SK-N-SH (cell line): ENCODE measurements around the gene C11orf42. TPM values are rescaled to one million over a fixed set of nuclear protein-coding genes. Genes with fewer than 3 reads are reported as not detected.

Experiments used
- CTCF ChIA-PET: fragments of 300-600, 350-600 bp; formaldehyde crosslinking; extraction: SDS; loops from one replicate; lab custom pipeline; 2021; lab: Yijun Ruan, JAX
- POLR2A ChIA-PET: fragments of 350-600 bp; sonication (Branson Sonifier 250); formaldehyde crosslinking; extraction: SDS; loops from one replicate; lab custom pipeline; 2020; ENCODE audit warnings: antibody characterized with exemption, inconsistent platforms; lab: Yijun Ruan, JAX
- DNase-seq: peaks from one replicate; pipeline ENCODE4 v3.0.0; 2012
- H2AFZ ChIP-seq: fragments of 200-600 bp; sonication (generic); 2 replicates; pipeline ENCODE4 v1.8.1; 2016; ENCODE audit warnings: antibody characterized with exemption, mild to moderate bottlenecking, low read depth
- H3F3A ChIP-seq: fragments of 200-600 bp; sonication (generic); replicated peaks from 2 replicates; pipeline ENCODE3; 2016; ENCODE audit warnings: antibody characterized with exemption, mild to moderate bottlenecking; ENCODE audit not compliant: insufficient read depth
- H3K27ac ChIP-seq, 2 experiments: fragments of 200-500 bp in 1 of 2; fragments of 200-600 bp in 1 of 2; sonication (Bioruptor generic) in 1 of 2; sonication (generic), shearing (Covaris generic) in 1 of 2; 2 replicates each; pipeline versions ENCODE4 v1.5.1 to v1.6.1; 2014 to 2016; ENCODE audit warnings: low read depth in 2 of 2, inconsistent platforms in 1 of 2, low read length in 1 of 2, mild to moderate bottlenecking in 1 of 2, mixed read lengths in 1 of 2
- H3K27me3 ChIP-seq: fragments of 200-600 bp; sonication (generic), shearing (Covaris generic); 2 replicates; pipeline ENCODE4 v1.6.1; 2016; ENCODE audit warnings: mixed run types; ENCODE audit not compliant: insufficient read depth
- H3K36me3 ChIP-seq, 2 experiments: fragments of 200-500 bp in 1 of 2; fragments of 200-600 bp in 1 of 2; sonication (Bioruptor generic) in 1 of 2; sonication (generic) in 1 of 2; replicated peaks in 1 of 2; 2 replicates each; pipeline versions ENCODE3 to v1.5.1; 2014 to 2016; ENCODE audit warnings: low read length in 1 of 2, mild to moderate bottlenecking in 1 of 2; ENCODE audit not compliant: insufficient read depth in 2 of 2, control insufficient read depth in 1 of 2
- H3K4me1 ChIP-seq, 2 experiments: fragments of 200-500 bp in 1 of 2; fragments of 200-600 bp in 1 of 2; sonication (Bioruptor generic) in 1 of 2; sonication (generic), shearing (Covaris generic) in 1 of 2; 2 replicates each; pipeline versions ENCODE4 v1.5.1 to v1.6.1; 2014 to 2016; ENCODE audit warnings: low read depth in 1 of 2, low read length in 1 of 2, mixed run types in 1 of 2; ENCODE audit not compliant: insufficient read depth in 2 of 2, control insufficient read depth in 1 of 2
- H3K4me2 ChIP-seq: fragments of 200-600 bp; sonication (generic), shearing (Covaris generic); 2 replicates; pipeline ENCODE4 v1.6.1; 2017; ENCODE audit warnings: mixed run types
- H3K4me3 ChIP-seq, 2 experiments: fragments of 200-500 bp in 1 of 2; fragments of 200-600 bp in 1 of 2; sonication (Bioruptor generic) in 1 of 2; sonication (generic), shearing (Covaris generic) in 1 of 2; 2 replicates each; pipeline versions ENCODE4 v1.5.1 to v1.8.1; 2014 to 2016; ENCODE audit warnings: low read depth in 2 of 2, inconsistent platforms in 1 of 2, low read length in 1 of 2, mild to moderate bottlenecking in 1 of 2, mixed read lengths in 1 of 2, moderate library complexity in 1 of 2
- H3K79me2 ChIP-seq: fragments of 200-600 bp; sonication (generic); 2 replicates; pipeline ENCODE4 v1.8.1; 2017; ENCODE audit warnings: mild to moderate bottlenecking; ENCODE audit not compliant: insufficient read depth
- H3K9ac ChIP-seq: fragments of 200-600 bp; sonication (generic); 2 replicates; pipeline ENCODE4 v1.6.1; 2017; ENCODE audit warnings: mixed run types
- H3K9me2 ChIP-seq: fragments of 200-600 bp; sonication (generic); 2 replicates; pipeline ENCODE4 v1.6.1; 2017; ENCODE audit warnings: mixed run types
- H3K9me3 ChIP-seq: fragments of 200-600 bp; sonication (generic); 2 replicates; pipeline ENCODE4 v1.6.1; 2017; ENCODE audit warnings: mixed run types, mild to moderate bottlenecking, moderate library complexity
- H4K20me1 ChIP-seq: fragments of 200-600 bp; sonication (generic); 2 replicates; pipeline ENCODE4 v1.6.1; 2017; ENCODE audit warnings: mild to moderate bottlenecking, mixed run types; ENCODE audit not compliant: insufficient read depth
- CHD2 ChIP-seq: fragments of 150-350 bp; IDR thresholded peaks from 2 replicates; pipeline ENCODE4 v1.6.1; 2018; ENCODE audit warnings: low read length; ENCODE audit not compliant: partially characterized antibody
- CTCF ChIP-seq: fragments of 200-600 bp; sonication (generic); IDR thresholded peaks from 2 replicates; pipeline ENCODE4 v1.6.1; 2017; ENCODE audit warnings: antibody characterized with exemption, mild to moderate bottlenecking, moderate library complexity
- ELF1 ChIP-seq: IDR thresholded peaks from 2 replicates; pipeline ENCODE4 v1.4.0; 2012
- FOSL2 ChIP-seq: IDR thresholded peaks from 2 replicates; pipeline ENCODE4 v1.4.0; 2012; ENCODE audit warnings: low read depth, mild to moderate bottlenecking, moderate library complexity, borderline replicate concordance
- GABPA ChIP-seq: IDR thresholded peaks from 2 replicates; pipeline ENCODE4 v1.4.0; 2012; ENCODE audit warnings: low read depth, mild to moderate bottlenecking
- IRF3 ChIP-seq: fragments of 150-350 bp; IDR thresholded peaks from 2 replicates; pipeline ENCODE4 v1.6.1; 2016; ENCODE audit warnings: mild to moderate bottlenecking, low read depth, low read length
- JUND ChIP-seq: IDR thresholded peaks from 2 replicates; pipeline ENCODE4 v1.4.0; 2012
- MAX ChIP-seq: IDR thresholded peaks from 2 replicates; pipeline ENCODE4 v1.4.0; 2012; ENCODE audit warnings: low read depth
- MXI1 ChIP-seq: IDR thresholded peaks from 2 replicates; pipeline ENCODE4 v1.6.1; 2012; ENCODE audit warnings: mild to moderate bottlenecking, low read depth, low read length, improper control_type of control experiment
- POLR2AphosphoS5 ChIP-seq: IDR thresholded peaks from 2 replicates; pipeline ENCODE4 v1.6.1; 2012; ENCODE audit warnings: low read depth, low read length
- RCOR1 ChIP-seq: fragments of 150-350 bp; IDR thresholded peaks from 2 replicates; pipeline ENCODE4 v1.6.1; 2017; ENCODE audit warnings: antibody characterized with exemption, low read length
- RFX5 ChIP-seq: IDR thresholded peaks from 2 replicates; pipeline ENCODE4 v1.6.1; 2012; ENCODE audit warnings: mild to moderate bottlenecking, improper control_type of control experiment, low read length
- RXRA ChIP-seq: IDR thresholded peaks from 2 replicates; pipeline ENCODE4 v1.4.0; 2012; ENCODE audit warnings: low read depth, mild to moderate bottlenecking, borderline replicate concordance
- TAF1 ChIP-seq: IDR thresholded peaks from 2 replicates; pipeline ENCODE4 v1.6.1; 2012; ENCODE audit warnings: low read depth, mild to moderate bottlenecking, low read length, moderate library complexity, borderline replicate concordance
- TEAD4 ChIP-seq: IDR thresholded peaks from 2 replicates; pipeline ENCODE4 v1.4.0; 2012; ENCODE audit warnings: mild to moderate bottlenecking, borderline replicate concordance; ENCODE audit not compliant: insufficient read depth
- USF1 ChIP-seq: IDR thresholded peaks from 2 replicates; pipeline ENCODE4 v1.4.0; 2012; ENCODE audit warnings: low read depth, borderline replicate concordance
- USF2 ChIP-seq: fragments of 150-350 bp; IDR thresholded peaks from 2 replicates; pipeline ENCODE4 v1.6.1; 2017; ENCODE audit warnings: antibody characterized with exemption, low read length, low read depth, borderline replicate concordance
- YY1 ChIP-seq: IDR thresholded peaks from 2 replicates; pipeline ENCODE4 v1.4.0; 2012; ENCODE audit warnings: low read depth, mild to moderate bottlenecking
- WGBS: methylation state at CpG from one replicate; pipeline ENCODE4 v1.1.6; 2017; ENCODE audit warnings: low lambda C conversion rate; 5-methylcytosine and 5-hydroxymethylcytosine counted together
- polyA plus RNA-seq, 3 experiments: library from polyadenylated mRNA; depleted of rRNA; stranded (reverse); fragments of >200 nt; gene quantifications; 2 replicates each; pipeline ENCODE4 v1.2.3, GENCODE V29; 2012

The C11orf42 gene
- polyA plus RNA-seq, 1 of the 3 experiments (the other 2 are of a cell fraction) = not detected

GRCh38 chr11:6237266-6237665 is 31.9 kb downstream of the C11orf42 start:
- Histone ChIP-seq H3K79me2 (peaks cover 21% of the 10 kb centered on the region), H3K4me3 (no peak overlapping the region), H3F3A (peaks cover 5% of the 10 kb centered on the region), H3K27ac (no peak overlapping the region), H3K4me2 (no peak overlapping the region), H3K9ac (no peak overlapping the region), H3K27me3 (peaks cover 17% of the 10 kb centered on the region), H3K9me2 (no peaks in the 10 kb centered on the region), H3K9me3 (no peaks in the 10 kb centered on the region), H3K36me3 (no peaks in the 10 kb centered on the region), H4K20me1 (no peaks in the 10 kb centered on the region), H3K4me1 (peaks cover 0 to 8% of the 10 kb centered on the region in 2 experiments; a peak in 1 of 4 replicates), H2AFZ (no peak overlapping the region)
- WGBS = 53% methylated on average over 4 of the region's 4 CpGs
- POLR2A ChIA-PET = no interaction called here
- CTCF ChIA-PET = interaction anchor here (1.0 to 4.1 kb wide), 4 partner anchors 13 to 126 kb away, joined by 3 to 14 read pairs (median 11); no protein-coding TSS in a partner anchor
- DNase-seq = no peak
- no peak for TF ChIP-seq FOSL2
- TF ChIP-seq TEAD4 = no peak
- no peak for TF ChIP-seq JUND
- no peak for TF ChIP-seq TAF1
- no peak for TF ChIP-seq CHD2
- no peak for TF ChIP-seq CTCF
- no peak for TF ChIP-seq USF2

- H3K4me2 ChIP-seq = no peak overlapping the region
- H3K4me1 ChIP-seq = peaks cover 0 to 8% of the 10 kb centered on the region in 2 experiments; a peak in 1 of 4 replicates
- peaks cover 15% of the 10 kb centered on the region for H3K79me2 ChIP-seq
- H3K9me2 ChIP-seq = no peaks in the 10 kb centered on the region
- H3F3A ChIP-seq = peaks cover 5% of the 10 kb centered on the region
- H2AFZ ChIP-seq = no peak overlapping the region
- WGBS = 12% methylated on average over 5 of the region's 5 CpGs
- ChIA-PET POLR2A (no interaction called here), CTCF (interaction anchor here (0.8 to 4.1 kb wide), 5 partner anchors 12 to 125 kb away, joined by 3 to 14 read pairs (median 10); no protein-coding TSS in a partner anchor)
- no peak overlapping the region for H3K27ac ChIP-seq
- no peaks in the 10 kb centered on the region for H4K20me1 ChIP-seq
- H3K27me3 ChIP-seq = peaks cover 17% of the 10 kb centered on the region
- no peak overlapping the region for H3K9ac ChIP-seq
- no peak for DNase-seq
- H3K36me3 ChIP-seq = no peaks in the 10 kb centered on the region
- H3K4me3 ChIP-seq = no peak overlapping the region
- TF ChIP-seq GABPA (no peak), ELF1 (no peak), RXRA (no peak), YY1 (no peak), USF1 (no peak), RCOR1 (no peak), RFX5 (no peak), IRF3 (no peak), MXI1 (no peak), POLR2AphosphoS5 (no peak), MAX (no peak), CTCF (no peak), JUND (no peak)
- no peaks in the 10 kb centered on the region for H3K9me3 ChIP-seq
These were observed 32.5 kb downstream of the C11orf42 start for GRCh38 chr11:6237761-6238302.
